ENCODE data around the gene SOX3.

GRCh38 chrX:140524556-140524955 is 19.7 kb upstream of the SOX3 start:
- TF ChIP-seq, protein P1, sequence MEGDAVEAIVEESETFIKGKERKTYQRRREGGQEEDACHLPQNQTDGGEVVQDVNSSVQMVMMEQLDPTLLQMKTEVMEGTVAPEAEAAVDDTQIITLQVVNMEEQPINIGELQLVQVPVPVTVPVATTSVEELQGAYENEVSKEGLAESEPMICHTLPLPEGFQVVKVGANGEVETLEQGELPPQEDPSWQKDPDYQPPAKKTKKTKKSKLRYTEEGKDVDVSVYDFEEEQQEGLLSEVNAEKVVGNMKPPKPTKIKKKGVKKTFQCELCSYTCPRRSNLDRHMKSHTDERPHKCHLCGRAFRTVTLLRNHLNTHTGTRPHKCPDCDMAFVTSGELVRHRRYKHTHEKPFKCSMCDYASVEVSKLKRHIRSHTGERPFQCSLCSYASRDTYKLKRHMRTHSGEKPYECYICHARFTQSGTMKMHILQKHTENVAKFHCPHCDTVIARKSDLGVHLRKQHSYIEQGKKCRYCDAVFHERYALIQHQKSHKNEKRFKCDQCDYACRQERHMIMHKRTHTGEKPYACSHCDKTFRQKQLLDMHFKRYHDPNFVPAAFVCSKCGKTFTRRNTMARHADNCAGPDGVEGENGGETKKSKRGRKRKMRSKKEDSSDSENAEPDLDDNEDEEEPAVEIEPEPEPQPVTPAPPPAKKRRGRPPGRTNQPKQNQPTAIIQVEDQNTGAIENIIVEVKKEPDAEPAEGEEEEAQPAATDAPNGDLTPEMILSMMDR (IDR thresholded peaks at IDR 0.05; ENCODE audit: extremely low read depth in 1 of 2, insufficient read depth in 1 of 2, low read depth in 1 of 2, low read length in 2 of 2): no peak
- TF ChIP-seq EZH2 (IDR thresholded peaks at IDR 0.05; ENCODE audit: borderline replicate concordance, low read depth, low read length, severe bottlenecking): no peak
- no peak for TF ChIP-seq JUN (IDR thresholded peaks at IDR 0.05; ENCODE audit: borderline replicate concordance, insufficient read depth, insufficient read length, low read depth)
- TF ChIP-seq POLR2A (IDR thresholded peaks at IDR 0.05; ENCODE audit: low read depth, low read length): no peak
- no peak for TF ChIP-seq GATA2 (IDR thresholded peaks at IDR 0.05; ENCODE audit: insufficient read depth, insufficient read length, low read depth, low read length)
- no peak for TF ChIP-seq POLR2AphosphoS5 (IDR thresholded peaks at IDR 0.05; ENCODE audit: insufficient read depth, low read depth, low read length)
- no peak for TF ChIP-seq FOS (IDR thresholded peaks at IDR 0.05; ENCODE audit: borderline replicate concordance, insufficient read depth, low read length)
